HG02938 (cell line): Measurements from ENCODE around the gene DHX8.

Experiments
- ATAC-seq: cut with Tn5 transposase; IDR thresholded peaks from one replicate; pipeline ENCODE4 v1.9.1; 2021; ENCODE audit warnings: mild to moderate bottlenecking, moderate library complexity; ENCODE audit not compliant: unreplicated experiment

Gene DHX8

DNA sequence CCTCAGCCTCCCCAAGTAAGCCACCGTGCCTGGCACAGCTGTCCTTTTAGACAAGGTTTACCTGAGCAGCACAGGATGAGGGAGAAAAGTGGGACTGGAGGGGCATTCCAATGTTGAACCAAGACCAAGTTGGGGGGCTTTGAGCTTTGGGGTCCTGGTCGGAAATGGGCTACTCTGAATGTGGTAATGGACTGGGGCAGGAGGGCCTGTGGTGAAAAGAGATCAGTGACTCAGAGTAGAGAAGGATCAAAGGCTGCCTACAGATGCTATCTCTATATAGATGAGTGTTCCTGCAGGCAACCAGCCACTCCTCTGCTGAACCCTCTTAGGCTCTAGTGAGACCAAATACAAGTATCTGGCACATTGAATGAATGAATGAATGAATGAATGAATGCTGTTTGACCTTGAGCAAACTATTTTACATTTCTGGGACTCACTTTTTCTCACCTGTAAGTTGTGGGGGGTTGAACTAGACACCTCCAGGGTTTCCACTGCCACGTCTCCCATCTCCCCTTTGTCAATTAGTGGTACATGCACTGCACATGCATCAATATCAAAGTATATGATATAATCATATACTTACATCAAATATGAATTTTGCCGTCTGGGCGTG is 88.7 kb downstream of the DHX8 start:
- no peak for ATAC-seq

DNA sequence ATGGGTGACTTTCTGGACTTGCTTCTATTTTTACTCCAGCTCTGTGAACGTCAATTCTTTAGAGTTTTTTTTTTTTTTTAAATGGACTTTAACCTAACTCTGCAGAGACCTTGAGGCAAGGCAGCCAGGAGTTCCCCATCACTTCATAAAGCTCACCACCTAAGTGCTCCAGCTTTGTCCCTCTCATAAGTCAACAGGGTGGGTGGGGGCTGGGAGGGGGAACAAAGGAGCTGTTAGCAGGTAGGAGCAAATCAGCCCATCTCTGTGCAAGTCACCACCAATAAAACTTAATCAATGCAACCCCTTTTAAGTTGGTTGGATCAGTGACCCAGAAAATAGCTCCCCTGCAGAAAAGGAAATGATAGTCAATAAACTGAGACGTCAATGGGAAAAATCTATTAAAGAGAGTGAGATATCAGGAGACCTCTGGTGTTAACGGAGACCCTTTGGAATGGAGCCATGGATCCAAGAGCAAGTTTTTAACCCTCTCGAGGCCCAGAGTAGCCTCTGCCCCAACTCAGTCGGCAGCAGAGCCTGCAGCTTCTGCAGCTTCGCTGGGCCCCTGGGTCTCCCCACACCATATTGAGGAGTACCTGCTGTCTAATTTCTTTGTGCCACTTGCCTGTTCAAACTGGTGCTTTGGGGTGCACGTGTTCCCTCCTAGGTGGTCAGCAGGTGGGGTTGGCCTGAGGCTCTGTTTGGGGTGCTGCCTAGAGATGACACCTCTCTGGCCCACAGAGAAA is 90.0 kb downstream of the DHX8 start:
- ATAC-seq, result no peak

DNA sequence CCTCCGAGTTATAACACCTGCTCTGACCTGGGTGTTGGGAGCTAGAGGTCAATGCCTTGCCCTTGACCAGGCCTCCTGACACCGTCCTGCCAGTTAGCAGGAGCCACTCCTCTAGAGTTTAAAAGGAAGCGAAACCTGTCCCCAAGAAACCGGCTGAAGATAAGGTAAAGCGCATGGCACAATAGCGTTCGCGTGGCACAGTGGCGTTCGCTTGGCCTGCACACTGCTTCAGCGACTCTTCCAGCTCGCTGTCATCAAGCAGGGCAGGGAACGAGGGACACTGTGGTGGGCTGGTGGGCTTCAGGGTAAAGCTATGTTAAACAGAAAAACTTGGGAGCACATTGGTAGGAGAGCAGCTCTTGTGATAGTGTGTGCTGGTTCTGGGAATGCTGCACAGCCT is 90.6 kb downstream of the DHX8 start:
- ATAC-seq, result no peak

DNA sequence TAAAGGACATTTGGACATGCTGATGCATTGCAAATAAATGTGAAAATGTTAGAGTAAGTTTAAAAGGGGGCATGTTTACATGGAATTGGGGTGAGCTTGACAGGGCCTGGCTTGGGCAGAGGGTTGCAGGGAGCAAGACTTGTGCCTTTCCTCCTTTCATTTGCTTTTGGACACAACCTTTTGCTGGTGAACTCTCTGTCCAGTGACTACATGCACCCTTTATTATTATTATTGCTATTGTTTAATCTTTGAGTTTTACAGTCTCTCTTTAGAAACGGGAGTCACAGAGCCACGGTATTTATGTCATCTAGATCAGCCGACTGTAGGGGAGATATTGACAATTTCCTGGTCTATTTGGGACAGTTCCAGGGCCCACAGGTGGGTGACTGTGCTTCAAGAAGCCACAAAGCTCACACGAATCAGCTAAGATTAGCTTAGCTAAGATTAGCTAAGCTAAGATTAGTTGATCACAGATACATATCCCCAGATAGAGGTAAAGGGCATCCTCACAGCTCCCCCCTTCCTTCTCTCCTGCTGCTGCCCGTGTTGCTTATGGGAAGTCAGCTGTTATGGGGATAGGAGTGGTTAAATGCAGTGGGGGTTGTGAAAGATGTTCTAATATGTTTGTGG is 91.2 kb downstream of the DHX8 start:
- ATAC-seq, result no peak
